ENCODE data around the gene ACAP1.

ACAP1 gene

GRCh38 chr17:7341842-7342241 is 5.5 kb downstream of the ACAP1 start:
- DNase-seq (ENCODE audit: low read depth) = no peak
- TF ChIP-seq CTCF (conservative IDR thresholded peaks at IDR 0.05; ENCODE audit: low read depth, low read length) = no peak
- no peak overlapping the region for H3K4me3 ChIP-seq (ENCODE audit: low read depth, low read length)

GRCh38 chr17:7343250-7343649 is 6.9 kb downstream of the ACAP1 start:
- no peak for TF ChIP-seq CTCF (conservative IDR thresholded peaks at IDR 0.05; ENCODE audit: low read depth, low read length)
- H3K4me3 ChIP-seq (ENCODE audit: low read depth, low read length) = no peak overlapping the region

GRCh38 chr17:7346761-7347614 is 10.7 kb downstream of the ACAP1 start:
- no peak overlapping the region for H3K4me3 ChIP-seq (ENCODE audit: low read depth, low read length)
- no peak for TF ChIP-seq CTCF (conservative IDR thresholded peaks at IDR 0.05; ENCODE audit: low read depth, low read length)

More at GRCh38 chr17:7343250-7343649, 6.9 kb downstream of the ACAP1 start:
- no peak for DNase-seq (ENCODE audit: low read depth)

GRCh38 chr17:7347630-7348477 is 11.5 kb downstream of the ACAP1 start:
- H3K4me3 ChIP-seq (ENCODE audit: low read depth, low read length) = no peak overlapping the region
- TF ChIP-seq CTCF (conservative IDR thresholded peaks at IDR 0.05; ENCODE audit: low read depth, low read length) = no peak
- DNase-seq (ENCODE audit: low read depth) = no peak

More at GRCh38 chr17:7346761-7347614, 10.7 kb downstream of the ACAP1 start:
- DNase-seq (ENCODE audit: low read depth) = no peak

GRCh38 chr17:7348478-7349242 is 12.3 kb downstream of the ACAP1 start:
- H3K4me3 ChIP-seq (ENCODE audit: low read depth, low read length) = no peak overlapping the region
- TF ChIP-seq CTCF (conservative IDR thresholded peaks at IDR 0.05; ENCODE audit: low read depth, low read length) = no peak
- DNase-seq (ENCODE audit: low read depth) = no peak

GRCh38 chr17:7351665-7352502 is 15.6 kb downstream of the ACAP1 start, which contains the start of gene KCTD11:
Gene KCTD11 (plus strand): TSS chr17:7352162.
- peak within 1 kb of the TSS; percentile 83 for H3K4me3 ChIP-seq (ENCODE audit: low read depth, low read length)
- peak; percentile 90 for DNase-seq (ENCODE audit: low read depth)
- TF ChIP-seq CTCF (conservative IDR thresholded peaks at IDR 0.05; ENCODE audit: low read depth, low read length) = no peak
